K562 (cell line): ENCODE results near the gene BHLHE23.

Experiments
- CEBPB ChIP-seq: fragments of 450-650 bp; IDR thresholded peaks from 2 replicates; pipeline ENCODE4 v1.6.1; 2016; ENCODE audit warnings: missing genetic modification characterization, missing compliant biosample characterization
- POLR2A ChIP-seq: fragments of 450-650 bp; conservative IDR thresholded peaks from 2 replicates; pipeline ENCODE4 v1.6.1; 2016
- POLR2AphosphoS5 ChIP-seq: IDR thresholded peaks from 2 replicates; pipeline ENCODE4 v1.6.1; 2011; ENCODE audit warnings: mild to moderate bottlenecking, low read depth, low read length, moderate library complexity; ENCODE audit not compliant: control insufficient read depth, insufficient read depth
- TAF15 ChIP-seq: fragments of 200-400 bp; formaldehyde crosslinking; IDR thresholded peaks from 2 replicates; pipeline ENCODE4 v1.6.1; 2017; ENCODE audit warnings: mild to moderate bottlenecking, low read depth, low read length, moderate library complexity
- ZFP36 ChIP-seq: fragments of 150-350 bp; IDR thresholded peaks from 2 replicates; pipeline ENCODE4 v1.6.1; 2018; ENCODE audit warnings: low read length, low read depth; ENCODE audit not compliant: partially characterized antibody
- ZNF384 ChIP-seq: IDR thresholded peaks from 2 replicates; pipeline ENCODE4 v1.6.1; 2012; ENCODE audit warnings: low read depth, low read length, improper control_type of control experiment
- ZNF561 ChIP-seq: fragments of 450-650 bp; formaldehyde crosslinking; conservative IDR thresholded peaks from 2 replicates; pipeline ENCODE4 v1.4.0; 2020; ENCODE audit warnings: mild to moderate bottlenecking, moderate library complexity
- ZNF586 ChIP-seq: fragments of 450-650 bp; formaldehyde crosslinking; conservative IDR thresholded peaks from 2 replicates; pipeline ENCODE4 v1.4.0; 2020; ENCODE audit warnings: mild to moderate bottlenecking, moderate library complexity

GRCh38 chr20:62980380-62980960, 26.3 kb downstream of the BHLHE23 start:
- TF ChIP-seq ZFP36 (no peak), ZNF384 (no peak), ZNF586 (CRISPR knock-in tag) (no peak), ZNF561 (CRISPR knock-in tag) (no peak), POLR2AphosphoS5 (no peak), POLR2A (no peak), CEBPB (no peak), TAF15 (no peak)
